HUDEP-2 (cell line): ENCODE measurements around the gene FKRP.

Experiments
- DNase-seq, 76 experiments: peaks; one replicate each; lab custom pipeline; 2025; ENCODE audit not compliant: unreplicated experiment in 76 of 76; lab: John Stamatoyannopoulos, UW

The FKRP gene

GRCh38 chr19:46731007-46731501, 14.8 kb upstream of the FKRP start:
- peak in 14 of 76 experiments; percentile 11 to 41 (median 32) for DNase-seq

- no peak for DNase-seq
Observed at GRCh38 chr19:46731584-46731983, 14.3 kb upstream of the FKRP start.

- DNase-seq = no peak
Observed at GRCh38 chr19:46732172-46732938, 13.5 kb upstream of the FKRP start.

- DNase-seq = no peak
Observed at GRCh38 chr19:46732966-46733689, 12.7 kb upstream of the FKRP start.

- DNase-seq = no peak
Observed at GRCh38 chr19:46733690-46734292, 12.1 kb upstream of the FKRP start.

GRCh38 chr19:46736531-46737297, 9.1 kb upstream of the FKRP start:
- DNase-seq = peak in 72 of 76 experiments; percentile 22 to 91 (median 74)

- peak in 48 of 76 experiments; percentile 34 to 91 (median 72) for DNase-seq
Observed at GRCh38 chr19:46737298-46737654, 8.6 kb upstream of the FKRP start.

GRCh38 chr19:46737761-46738171, 8.1 kb upstream of the FKRP start:
- DNase-seq = no peak

- DNase-seq = no peak
Observed at GRCh38 chr19:46739290-46739771, 6.5 kb upstream of the FKRP start.

- DNase-seq = no peak
Observed at GRCh38 chr19:46741447-46741846, 4.4 kb upstream of the FKRP start.

- no peak for DNase-seq
Observed at GRCh38 chr19:46742926-46743480, 2.9 kb upstream of the FKRP start.

GRCh38 chr19:46744005-46744691, 1.7 kb upstream of the FKRP start:
- DNase-seq = no peak

- DNase-seq = no peak
Observed at GRCh38 chr19:46745030-46745429, 827 bp upstream of the FKRP start.

- DNase-seq = peak in 43 of 76 experiments; percentile 1 to 66 (median 40)
Observed at GRCh38 chr19:46746281-46747057, 612 bp downstream of the FKRP start, which contains the start of gene STRN4. Gene STRN4 (minus strand): TSS chr19:46746450. CDS start chr19:46746430, 20 bp downstream.

- peak in 62 of 76 experiments; percentile 6 to 88 (median 62) for DNase-seq
Observed at GRCh38 chr19:46748325-46749109, 2.7 kb downstream of the FKRP start.

- peak in 60 of 76 experiments; percentile 7 to 76 (median 54) for DNase-seq
Observed at GRCh38 chr19:46753420-46754155, 7.7 kb downstream of the FKRP start.
